Esophagus (tissue), 2 donors: Measurements from ENCODE around the gene LPAR2. TPM values are rescaled to one million over a fixed set of nuclear protein-coding genes. Genes with fewer than 3 reads are reported as not detected.
"Not testable (repeated sequence)": the region's sequence is repeated elsewhere in the genome, so short reads cannot be mapped to it uniquely, and the experiment has no call there.

ENCODE experiments used
- H3K27ac ChIP-seq, 2 donors: one replicate each; pipeline ENCODE4 v1.5.1; 2013; ENCODE audit warnings: low read depth in 2 of 2, mild to moderate bottlenecking in 2 of 2, inconsistent platforms in 1 of 2, low read length in 1 of 2, moderate library complexity in 1 of 2
- H3K27me3 ChIP-seq, 2 donors: one replicate each; pipeline ENCODE4 v1.6.1; 2013; ENCODE audit warnings: low read length in 2 of 2, control low read depth in 1 of 2, mild to moderate bottlenecking in 1 of 2; ENCODE audit not compliant: insufficient read depth in 2 of 2, control insufficient read depth in 1 of 2
- H3K36me3 ChIP-seq, 2 donors: one replicate each; pipeline ENCODE4 v1.6.1; 2013; ENCODE audit warnings: low read length in 1 of 2; ENCODE audit not compliant: control insufficient read depth in 2 of 2, insufficient read depth in 2 of 2
- H3K4me1 ChIP-seq, 2 donors: one replicate each; pipeline ENCODE4 v1.6.1; 2013; ENCODE audit warnings: low read length in 1 of 2; ENCODE audit not compliant: control insufficient read depth in 2 of 2, insufficient read depth in 2 of 2
- H3K4me3 ChIP-seq, 2 donors: one replicate each; pipeline ENCODE4 v1.5.1; 2013; ENCODE audit warnings: low read length in 2 of 2, mild to moderate bottlenecking in 2 of 2, low read depth in 1 of 2, moderate library complexity in 1 of 2
- H3K9me3 ChIP-seq, 2 donors: one replicate each; pipeline ENCODE4 v1.6.1; 2013; ENCODE audit warnings: mild to moderate bottlenecking in 2 of 2, low read depth in 1 of 2, low read length in 1 of 2, moderate library complexity in 1 of 2; ENCODE audit not compliant: control insufficient read depth in 2 of 2, insufficient read depth in 1 of 2
- WGBS, 2 donors: extraction: QIAGEN DNeasy Blood & Tissue Kit; methylation state at CpG; one replicate each; pipeline ENCODE4 v1.1.7; 2013; 5-methylcytosine and 5-hydroxymethylcytosine counted together
- polyA plus RNA-seq, 2 donors: library from polyadenylated mRNA; stranded (reverse); fragments of 200-250 nt; gene quantifications; one replicate each; pipeline ENCODE4 v1.2.3, GENCODE V29; 2013
- donor health status: healthy with polysubstance abuse.
- donor health status: Bipolar disorder and iron deficiency.

Gene LPAR2
- polyA plus RNA-seq, 2 donors, result 8.3 to 10.3 TPM

- no peaks in the 10 kb centered on the region for H3K9me3 ChIP-seq
- peaks cover 0 to 7% of the 10 kb centered on the region in 2 donors for H3K36me3 ChIP-seq
- 75 to 81% methylated on average over 7 of the region's 7 CpGs for WGBS, 2 donors
- H3K4me1 ChIP-seq, result peaks cover 0 to 6% of the 10 kb centered on the region in 2 donors
- H3K27me3 ChIP-seq, result no peaks in the 10 kb centered on the region
- no peak overlapping the region for H3K27ac ChIP-seq
- no peak overlapping the region for H3K4me3 ChIP-seq
Observed at GRCh38 chr19:19619849-19620210, 8.2 kb downstream of the LPAR2 start.

GRCh38 chr19:19619181-19619848, 8.7 kb downstream of the LPAR2 start:
- Histone ChIP-seq H3K36me3 (peaks cover 0 to 6% of the 10 kb centered on the region in 2 donors), H3K27me3 (no peaks in the 10 kb centered on the region), H3K4me1 (peaks cover 0 to 6% of the 10 kb centered on the region in 2 donors), H3K9me3 (no peaks in the 10 kb centered on the region), H3K4me3 (no peak overlapping the region), H3K27ac (no peak overlapping the region)
- 51 to 57% methylated on average over 21 of the region's 21 CpGs for WGBS, 2 donors

GRCh38 chr19:19618219-19619051, 9.6 kb downstream of the LPAR2 start, which contains the start of gene PBX4:
Gene PBX4, minus strand, starts transcription at chr19:19618687. Its CDS starts 58 bp downstream, at chr19:19618629.
- no peaks in the 10 kb centered on the region for H3K36me3 ChIP-seq
- WGBS, 2 donors, result 5 to 6% methylated on average over 56 to 80 of the region's 80 CpGs
- H3K9me3 ChIP-seq, result no peaks in the 10 kb centered on the region
- H3K4me3 ChIP-seq, result peak within 1 kb of the TSS; percentile 59 to 60
- H3K4me1 ChIP-seq, result peaks cover 0 to 6% of the 10 kb centered on the region in 2 donors
- no peaks in the 10 kb centered on the region for H3K27me3 ChIP-seq
- peak within 1 kb of the TSS in 1 of 2 donors; percentile 17 for H3K27ac ChIP-seq

DNA sequence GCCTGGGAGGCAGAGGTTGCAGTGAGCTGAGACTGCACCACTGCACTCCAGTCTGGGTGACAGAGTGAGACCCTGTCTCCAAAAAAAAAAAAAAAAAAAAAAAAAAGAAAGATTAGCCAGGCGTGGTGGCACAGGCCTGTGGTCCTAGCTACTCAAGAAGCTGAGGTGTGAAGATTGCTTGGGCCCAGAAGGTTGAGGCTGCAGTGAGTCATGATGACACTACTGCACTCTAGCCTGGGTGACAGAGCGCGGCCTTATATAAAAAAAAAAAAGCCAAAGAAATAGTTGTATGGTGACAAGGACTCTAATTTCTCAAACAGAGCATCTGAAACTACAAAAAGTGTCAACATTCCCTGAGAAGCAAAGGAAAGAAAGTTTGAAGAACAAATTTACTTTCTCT, 12.9 kb downstream of the LPAR2 start:
- Histone ChIP-seq H3K27me3 (no peaks in the 10 kb centered on the region), H3K4me3 (no peak overlapping the region), H3K27ac (no peak overlapping the region), H3K36me3 (no peaks in the 10 kb centered on the region), H3K4me1 (peaks cover 0 to 6% of the 10 kb centered on the region in 2 donors), H3K9me3 (no peaks in the 10 kb centered on the region)
- WGBS, 2 donors, result 82 to 89% methylated on average over 3 of the region's 3 CpGs

DNA sequence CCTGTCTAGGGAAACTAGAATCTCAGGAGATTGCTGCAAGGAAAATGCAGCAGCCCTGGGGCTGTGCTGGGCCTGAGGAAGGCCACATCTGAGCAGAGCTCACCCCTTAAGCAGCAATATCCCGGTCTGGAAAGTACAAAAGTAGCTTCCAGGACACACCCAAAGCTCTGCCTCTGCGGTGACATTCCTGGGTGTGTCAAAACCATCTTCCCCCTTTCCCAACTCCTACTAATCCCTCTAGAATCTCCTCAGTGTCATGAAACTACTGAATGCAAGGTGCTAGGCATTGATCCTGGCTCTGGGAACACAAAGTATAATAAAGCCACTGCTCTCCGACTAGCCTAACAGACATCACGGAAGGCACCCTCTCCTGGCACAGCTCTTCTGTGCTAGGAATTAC, 14.5 kb downstream of the LPAR2 start:
- Histone ChIP-seq H3K4me3 (no peak overlapping the region), H3K27ac (no peak overlapping the region), H3K36me3 (no peaks in the 10 kb centered on the region), H3K4me1 (peaks cover 0 to 3% of the 10 kb centered on the region in 2 donors), H3K27me3 (no peaks in the 10 kb centered on the region), H3K9me3 (peaks cover 0 to under 1% of the 10 kb centered on the region in 2 donors)
- 51 to 59% methylated on average over 4 of the region's 4 CpGs for WGBS, 2 donors

GRCh38 chr19:19610376-19611202, 17.4 kb downstream of the LPAR2 start:
- Histone ChIP-seq H3K4me3 (no peak overlapping the region), H3K36me3 (peaks cover 0 to 2% of the 10 kb centered on the region in 2 donors)
- WGBS, 2 donors, result 80 to 82% methylated on average over 10 of the region's 10 CpGs

DNA sequence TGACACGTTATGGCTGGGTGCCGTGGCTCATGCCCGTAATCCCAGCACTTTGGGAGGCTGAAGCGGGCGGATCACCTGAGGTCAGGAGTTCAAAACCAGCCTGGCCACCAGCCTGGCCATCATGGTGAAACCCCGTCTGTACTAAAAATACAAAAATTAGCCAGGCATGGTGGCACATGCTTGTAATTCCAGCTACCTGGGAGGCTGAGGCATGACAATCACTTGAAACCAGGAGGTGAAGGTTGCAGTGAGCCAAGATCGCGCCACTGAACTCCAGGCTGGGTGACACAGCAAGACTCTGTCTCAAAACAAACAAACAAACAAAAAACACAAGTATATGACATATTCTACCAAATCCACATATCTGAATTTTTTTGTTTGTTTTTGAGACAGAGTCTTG, 21.3 kb downstream of the LPAR2 start:
- H3K9me3 ChIP-seq, H3K4me1 ChIP-seq, H3K4me3 ChIP-seq, H3K27me3 ChIP-seq, H3K36me3 ChIP-seq: not testable (repeated sequence)
- WGBS, 2 donors, result 88 to 90% methylated on average over 8 of the region's 8 CpGs
- H3K27ac ChIP-seq, result peak overlapping the region; percentile 12 to 77

More at GRCh38 chr19:19610376-19611202, 17.4 kb downstream of the LPAR2 start:
- Histone ChIP-seq H3K4me1 (peaks cover 0 to 5% of the 10 kb centered on the region in 2 donors), H3K9me3 (peaks cover 0 to 2% of the 10 kb centered on the region in 2 donors), H3K27ac (no peak overlapping the region), H3K27me3 (no peaks in the 10 kb centered on the region)

DNA sequence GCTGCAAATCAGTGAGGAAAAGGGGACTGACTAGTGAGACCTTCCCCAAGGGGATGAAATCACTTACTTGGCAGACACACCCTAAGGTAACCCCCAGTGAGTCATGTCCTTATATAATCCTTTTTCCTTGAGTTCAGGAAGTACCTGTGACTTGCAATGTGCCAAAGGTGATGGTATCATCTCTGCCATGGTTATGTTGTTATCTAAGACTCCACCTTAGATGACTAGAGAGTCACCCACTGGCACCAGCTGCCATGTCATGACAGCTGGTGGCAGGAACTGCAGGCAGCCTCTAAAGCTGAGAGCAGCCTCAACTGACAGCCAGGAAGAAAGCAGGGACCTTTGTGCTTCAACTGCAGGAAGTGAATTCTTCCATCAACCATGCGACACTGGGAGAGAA, 22.0 kb downstream of the LPAR2 start:
- H3K4me3 ChIP-seq, result no peak overlapping the region
- no peaks in the 10 kb centered on the region for H3K27me3 ChIP-seq
- 30 to 53% methylated on average over 1 of the region's 1 CpG for WGBS, 2 donors
- peaks cover 0 to 2% of the 10 kb centered on the region in 2 donors for H3K9me3 ChIP-seq
- H3K36me3 ChIP-seq, result peaks cover 0 to 2% of the 10 kb centered on the region in 2 donors
- peaks cover under 1 to 8% of the 10 kb centered on the region in 2 donors for H3K4me1 ChIP-seq
- peak overlapping the region; percentile 12 to 77 for H3K27ac ChIP-seq

- WGBS, 2 donors, result 39 to 55% methylated on average over 3 of the region's 3 CpGs
- Histone ChIP-seq H3K27ac (peak overlapping the region; percentile 9 to 67), H3K4me1 (peaks cover 2 to 8% of the 10 kb centered on the region in 2 donors), H3K36me3 (no peaks in the 10 kb centered on the region), H3K4me3 (no peak overlapping the region), H3K9me3 (no peaks in the 10 kb centered on the region), H3K27me3 (no peaks in the 10 kb centered on the region)
Observed at GRCh38 chr19:19602713-19603324, 25.2 kb downstream of the LPAR2 start.
